ENCODE measurements around the gene PFN1. TPM values are rescaled to one million over a fixed set of nuclear protein-coding genes. Genes with fewer than 3 reads are reported as not detected.

Gene PFN1
- total and polyA plus RNA-seq, 10 of the 15 experiments (the other 5 are each of a cell fraction or from before 2014, with no cell fraction given): 154 to 3,892 (median 1,918) TPM

DNA sequence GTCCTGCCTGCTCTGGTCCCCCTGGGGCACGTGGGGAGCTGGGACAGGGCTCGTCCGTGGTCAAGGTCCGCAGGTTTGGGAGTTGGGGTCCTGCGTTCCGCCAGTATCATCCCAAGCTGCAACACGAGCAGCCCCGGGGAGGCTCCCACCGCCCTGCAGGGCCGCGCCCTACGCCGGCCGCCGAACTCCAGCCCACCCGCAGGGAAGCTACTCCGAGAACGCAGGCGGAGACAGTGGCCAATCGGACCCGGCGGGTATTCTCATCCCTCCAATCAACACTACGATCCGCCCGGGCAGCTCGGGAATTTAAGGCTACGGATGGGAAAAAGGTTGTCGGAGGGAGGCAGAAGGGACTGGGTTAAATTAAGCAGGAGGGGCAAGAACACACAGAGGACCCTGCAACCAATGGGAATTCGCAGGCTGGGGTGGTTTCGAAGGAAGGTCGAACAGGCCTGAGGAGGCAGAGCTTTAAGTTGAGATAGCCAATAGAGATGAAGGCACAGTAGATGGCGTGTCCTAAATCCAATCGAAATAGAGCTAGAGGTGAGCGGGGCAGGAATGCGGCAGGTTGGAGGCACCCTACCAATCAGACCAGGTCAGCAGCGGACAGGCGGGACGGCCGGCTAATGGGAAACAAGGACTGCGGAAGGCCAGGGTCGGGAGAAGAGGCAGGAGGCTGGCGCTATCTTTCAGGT lies 18.7 kb upstream of the PFN1 start (continued):
- TF ChIP-seq NR2C2 (IDR thresholded peaks at IDR 0.05; ENCODE audit: borderline replicate concordance, control insufficient read depth, insufficient read length, low read depth): no peak
- 0 out of 2 replicates have a peak, but pooled peaks have one; percentile 5 for TF ChIP-seq PML (IDR thresholded peaks at IDR 0.05; ENCODE audit: low read length)
- TF ChIP-seq, protein P1, sequence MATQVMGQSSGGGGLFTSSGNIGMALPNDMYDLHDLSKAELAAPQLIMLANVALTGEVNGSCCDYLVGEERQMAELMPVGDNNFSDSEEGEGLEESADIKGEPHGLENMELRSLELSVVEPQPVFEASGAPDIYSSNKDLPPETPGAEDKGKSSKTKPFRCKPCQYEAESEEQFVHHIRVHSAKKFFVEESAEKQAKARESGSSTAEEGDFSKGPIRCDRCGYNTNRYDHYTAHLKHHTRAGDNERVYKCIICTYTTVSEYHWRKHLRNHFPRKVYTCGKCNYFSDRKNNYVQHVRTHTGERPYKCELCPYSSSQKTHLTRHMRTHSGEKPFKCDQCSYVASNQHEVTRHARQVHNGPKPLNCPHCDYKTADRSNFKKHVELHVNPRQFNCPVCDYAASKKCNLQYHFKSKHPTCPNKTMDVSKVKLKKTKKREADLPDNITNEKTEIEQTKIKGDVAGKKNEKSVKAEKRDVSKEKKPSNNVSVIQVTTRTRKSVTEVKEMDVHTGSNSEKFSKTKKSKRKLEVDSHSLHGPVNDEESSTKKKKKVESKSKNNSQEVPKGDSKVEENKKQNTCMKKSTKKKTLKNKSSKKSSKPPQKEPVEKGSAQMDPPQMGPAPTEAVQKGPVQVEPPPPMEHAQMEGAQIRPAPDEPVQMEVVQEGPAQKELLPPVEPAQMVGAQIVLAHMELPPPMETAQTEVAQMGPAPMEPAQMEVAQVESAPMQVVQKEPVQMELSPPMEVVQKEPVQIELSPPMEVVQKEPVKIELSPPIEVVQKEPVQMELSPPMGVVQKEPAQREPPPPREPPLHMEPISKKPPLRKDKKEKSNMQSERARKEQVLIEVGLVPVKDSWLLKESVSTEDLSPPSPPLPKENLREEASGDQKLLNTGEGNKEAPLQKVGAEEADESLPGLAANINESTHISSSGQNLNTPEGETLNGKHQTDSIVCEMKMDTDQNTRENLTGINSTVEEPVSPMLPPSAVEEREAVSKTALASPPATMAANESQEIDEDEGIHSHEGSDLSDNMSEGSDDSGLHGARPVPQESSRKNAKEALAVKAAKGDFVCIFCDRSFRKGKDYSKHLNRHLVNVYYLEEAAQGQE (IDR thresholded peaks at IDR 0.05; ENCODE audit: low read depth, low read length): no peak
- TF ChIP-seq, protein P2, sequence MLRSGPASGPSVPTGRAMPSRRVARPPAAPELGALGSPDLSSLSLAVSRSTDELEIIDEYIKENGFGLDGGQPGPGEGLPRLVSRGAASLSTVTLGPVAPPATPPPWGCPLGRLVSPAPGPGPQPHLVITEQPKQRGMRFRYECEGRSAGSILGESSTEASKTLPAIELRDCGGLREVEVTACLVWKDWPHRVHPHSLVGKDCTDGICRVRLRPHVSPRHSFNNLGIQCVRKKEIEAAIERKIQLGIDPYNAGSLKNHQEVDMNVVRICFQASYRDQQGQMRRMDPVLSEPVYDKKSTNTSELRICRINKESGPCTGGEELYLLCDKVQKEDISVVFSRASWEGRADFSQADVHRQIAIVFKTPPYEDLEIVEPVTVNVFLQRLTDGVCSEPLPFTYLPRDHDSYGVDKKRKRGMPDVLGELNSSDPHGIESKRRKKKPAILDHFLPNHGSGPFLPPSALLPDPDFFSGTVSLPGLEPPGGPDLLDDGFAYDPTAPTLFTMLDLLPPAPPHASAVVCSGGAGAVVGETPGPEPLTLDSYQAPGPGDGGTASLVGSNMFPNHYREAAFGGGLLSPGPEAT (IDR thresholded peaks at IDR 0.05; ENCODE audit: low read depth): no peak
- TF ChIP-seq, protein P3, sequence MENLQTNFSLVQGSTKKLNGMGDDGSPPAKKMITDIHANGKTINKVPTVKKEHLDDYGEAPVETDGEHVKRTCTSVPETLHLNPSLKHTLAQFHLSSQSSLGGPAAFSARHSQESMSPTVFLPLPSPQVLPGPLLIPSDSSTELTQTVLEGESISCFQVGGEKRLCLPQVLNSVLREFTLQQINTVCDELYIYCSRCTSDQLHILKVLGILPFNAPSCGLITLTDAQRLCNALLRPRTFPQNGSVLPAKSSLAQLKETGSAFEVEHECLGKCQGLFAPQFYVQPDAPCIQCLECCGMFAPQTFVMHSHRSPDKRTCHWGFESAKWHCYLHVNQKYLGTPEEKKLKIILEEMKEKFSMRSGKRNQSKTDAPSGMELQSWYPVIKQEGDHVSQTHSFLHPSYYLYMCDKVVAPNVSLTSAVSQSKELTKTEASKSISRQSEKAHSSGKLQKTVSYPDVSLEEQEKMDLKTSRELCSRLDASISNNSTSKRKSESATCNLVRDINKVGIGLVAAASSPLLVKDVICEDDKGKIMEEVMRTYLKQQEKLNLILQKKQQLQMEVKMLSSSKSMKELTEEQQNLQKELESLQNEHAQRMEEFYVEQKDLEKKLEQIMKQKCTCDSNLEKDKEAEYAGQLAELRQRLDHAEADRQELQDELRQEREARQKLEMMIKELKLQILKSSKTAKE (IDR thresholded peaks at IDR 0.05; ENCODE audit: low read depth, poor library complexity, severe bottlenecking): peak; percentile 95
- TF ChIP-seq ESRRA (IDR thresholded peaks at IDR 0.05; ENCODE audit: low read length): no peak
- TF ChIP-seq, protein P4, sequence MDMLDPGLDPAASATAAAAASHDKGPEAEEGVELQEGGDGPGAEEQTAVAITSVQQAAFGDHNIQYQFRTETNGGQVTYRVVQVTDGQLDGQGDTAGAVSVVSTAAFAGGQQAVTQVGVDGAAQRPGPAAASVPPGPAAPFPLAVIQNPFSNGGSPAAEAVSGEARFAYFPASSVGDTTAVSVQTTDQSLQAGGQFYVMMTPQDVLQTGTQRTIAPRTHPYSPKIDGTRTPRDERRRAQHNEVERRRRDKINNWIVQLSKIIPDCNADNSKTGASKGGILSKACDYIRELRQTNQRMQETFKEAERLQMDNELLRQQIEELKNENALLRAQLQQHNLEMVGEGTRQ (IDR thresholded peaks at IDR 0.05; ENCODE audit: borderline replicate concordance, low read depth, low read length): no peak
- TF ChIP-seq, protein P5, sequence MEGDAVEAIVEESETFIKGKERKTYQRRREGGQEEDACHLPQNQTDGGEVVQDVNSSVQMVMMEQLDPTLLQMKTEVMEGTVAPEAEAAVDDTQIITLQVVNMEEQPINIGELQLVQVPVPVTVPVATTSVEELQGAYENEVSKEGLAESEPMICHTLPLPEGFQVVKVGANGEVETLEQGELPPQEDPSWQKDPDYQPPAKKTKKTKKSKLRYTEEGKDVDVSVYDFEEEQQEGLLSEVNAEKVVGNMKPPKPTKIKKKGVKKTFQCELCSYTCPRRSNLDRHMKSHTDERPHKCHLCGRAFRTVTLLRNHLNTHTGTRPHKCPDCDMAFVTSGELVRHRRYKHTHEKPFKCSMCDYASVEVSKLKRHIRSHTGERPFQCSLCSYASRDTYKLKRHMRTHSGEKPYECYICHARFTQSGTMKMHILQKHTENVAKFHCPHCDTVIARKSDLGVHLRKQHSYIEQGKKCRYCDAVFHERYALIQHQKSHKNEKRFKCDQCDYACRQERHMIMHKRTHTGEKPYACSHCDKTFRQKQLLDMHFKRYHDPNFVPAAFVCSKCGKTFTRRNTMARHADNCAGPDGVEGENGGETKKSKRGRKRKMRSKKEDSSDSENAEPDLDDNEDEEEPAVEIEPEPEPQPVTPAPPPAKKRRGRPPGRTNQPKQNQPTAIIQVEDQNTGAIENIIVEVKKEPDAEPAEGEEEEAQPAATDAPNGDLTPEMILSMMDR (IDR thresholded peaks at IDR 0.05 in 2 of 3, conservative IDR thresholded peaks at IDR 0.05 in 1 of 3; ENCODE audit: control insufficient read depth in 2 of 3, extremely low read depth in 1 of 3, insufficient read depth in 1 of 3, low read depth in 3 of 3, low read length in 3 of 3): no peak
- no peak for TF ChIP-seq ZNF217 (IDR thresholded peaks at IDR 0.05)
- no peak for TF ChIP-seq FOXM1 (IDR thresholded peaks at IDR 0.05; ENCODE audit: low read depth, low read length)
- TF ChIP-seq, protein P6, sequence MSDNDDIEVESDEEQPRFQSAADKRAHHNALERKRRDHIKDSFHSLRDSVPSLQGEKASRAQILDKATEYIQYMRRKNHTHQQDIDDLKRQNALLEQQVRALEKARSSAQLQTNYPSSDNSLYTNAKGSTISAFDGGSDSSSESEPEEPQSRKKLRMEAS (IDR thresholded peaks at IDR 0.05; ENCODE audit: low read depth, low read length): no peak
- TF ChIP-seq, protein P7, sequence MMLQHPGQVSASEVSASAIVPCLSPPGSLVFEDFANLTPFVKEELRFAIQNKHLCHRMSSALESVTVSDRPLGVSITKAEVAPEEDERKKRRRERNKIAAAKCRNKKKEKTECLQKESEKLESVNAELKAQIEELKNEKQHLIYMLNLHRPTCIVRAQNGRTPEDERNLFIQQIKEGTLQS (IDR thresholded peaks at IDR 0.05; ENCODE audit: borderline replicate concordance, extremely low read depth, low read depth, low read length): no peak
- TF ChIP-seq EZH2 (IDR thresholded peaks at IDR 0.05; ENCODE audit: borderline replicate concordance, control insufficient read depth, low read depth, low read length): no peak

Data from GM12878 (cell line).